Transverse colon (tissue), 4 donors: Measurements from ENCODE around the gene PSTPIP1. TPM values are rescaled to one million over a fixed set of nuclear protein-coding genes. Genes with fewer than 3 reads are reported as not detected.

Experiments
- DNase-seq: peaks from one replicate; pipeline ENCODE4 v3.0.0-alpha.2; 2019
- H3K27ac ChIP-seq, 4 donors: fragments of 200-600 bp; sonication (generic); 2 replicates each; pipeline ENCODE4 v1.5.1; 2016 to 2018; ENCODE audit warnings: inconsistent platforms in 4 of 4
- H3K27me3 ChIP-seq: fragments of 200-600 bp; sonication (generic); 2 replicates; pipeline ENCODE4 v1.5.1; 2017; ENCODE audit warnings: inconsistent platforms
- H3K36me3 ChIP-seq, 4 donors: fragments of 200-600 bp; sonication (generic); 2 replicates each; pipeline ENCODE4 v1.5.1; 2017 to 2019; ENCODE audit warnings: inconsistent platforms in 4 of 4
- H3K4me1 ChIP-seq, 4 donors: fragments of 200-600 bp; sonication (generic); 2 replicates each; pipeline ENCODE4 v1.5.1; 2017 to 2020; ENCODE audit warnings: inconsistent platforms in 4 of 4
- H3K4me3 ChIP-seq, 4 donors: fragments of 200-600 bp; sonication (generic); 1 replicate in 1 of 4; 2 replicates in 3 of 4; pipeline versions ENCODE4 v1.5.1 to v1.6.1; 2017 to 2019; ENCODE audit warnings: inconsistent platforms in 4 of 4
- H3K9me3 ChIP-seq, 2 donors: fragments of 200-600 bp; sonication (generic); 2 replicates each; pipeline ENCODE4 v1.5.1; 2017 to 2019; ENCODE audit warnings: inconsistent platforms in 2 of 2
- CTCF ChIP-seq, 5 experiments: fragments of 200-600 bp in 3 of 5; fragments of 450-650 bp in 2 of 5; sonication (generic) in 3 of 5; IDR thresholded peaks; 1 replicate in 2 of 5; 2 replicates in 3 of 5; pipeline ENCODE4 v1.5.1; 2016 to 2017; ENCODE audit warnings: antibody characterized with exemption in 5 of 5, inconsistent platforms in 3 of 5, mild to moderate bottlenecking in 2 of 5, moderate library complexity in 1 of 5
- EP300 ChIP-seq: sonication (generic); formaldehyde crosslinking; IDR thresholded peaks from one replicate; pipeline ENCODE4 v1.6.1; 2017; ENCODE audit warnings: antibody characterized with exemption, low read depth
- POLR2A ChIP-seq: fragments of 450-650 bp; IDR thresholded peaks from one replicate; pipeline ENCODE4 v1.6.1; 2016; ENCODE audit warnings: antibody characterized with exemption, mild to moderate bottlenecking, moderate library complexity
- POLR2AphosphoS5 ChIP-seq, 3 donors: sonication (generic); formaldehyde crosslinking; IDR thresholded peaks; one replicate each; pipeline ENCODE4 v1.6.1; 2016; ENCODE audit warnings: antibody characterized with exemption in 3 of 3
- WGBS, 2 donors: methylation state at CpG; one replicate each; pipeline ENCODE4 v1.1.5; 2018; ENCODE audit warnings: low coverage in 1 of 2; 5-methylcytosine and 5-hydroxymethylcytosine counted together
- in situ Hi-C, 4 donors: fragments of 200-750 bp; cut with MboI; loops; one replicate each; pipeline versions ENCODE4 v1.15.0 to v1.15.1; 2017; ENCODE audit warnings: low sequenced_read_pairs in 3 of 4, low pct_ligation_motif_present in 1 of 4, low pct_unique_long_range_greater_than_20kb in 1 of 4
- intact Hi-C: fragments of 100-400 bp; cut with DNase I; formaldehyde crosslinking; loops from one replicate; pipeline ENCODE4 v1.15.1; 2023; ENCODE audit warnings: low total_unique reads
- small RNA-seq, 4 donors: library from RNA; depleted of rRNA; stranded (forward); fragments of <200 nt; gene quantifications; one replicate each; pipeline ENCODE3, GENCODE V24; 2016
- total RNA-seq, 4 donors: library from RNA; depleted of rRNA; stranded (reverse); fragments of >200 nt; gene quantifications; one replicate each; pipeline ENCODE4 v1.1.0, GENCODE V29; 2016

PSTPIP1 gene
- total RNA-seq, 4 donors from 2014 or later, result 1.4 to 35.2 (median 8.7) TPM

- no peak for TF ChIP-seq CTCF (IDR thresholded peaks at IDR 0.05)
- no peak for TF ChIP-seq POLR2AphosphoS5 (IDR thresholded peaks at IDR 0.05)
- no peak for TF ChIP-seq EP300
- TF ChIP-seq POLR2A, result no peak
- Histone ChIP-seq H3K36me3 (no peaks in the 10 kb centered on the region), H3K9me3 (no peaks in the 10 kb centered on the region), H3K27me3 (no peaks in the 10 kb centered on the region), H3K4me3 (peak overlapping the region in 2 of 4 donors; percentile 7 to 38), H3K4me1 (peaks cover 0 to 9% (median 2%) of the 10 kb centered on the region in 4 donors), H3K27ac (no peak overlapping the region)
- WGBS, 2 donors, result 10 to 18% methylated on average over 2 to 21 of the region's 21 CpGs
- in situ Hi-C loops (no loop called here), intact Hi-C loops (no loop called here)
- DNase-seq, result peak; percentile 88
Observed at GRCh38 chr15:77083381-77084160, 88.6 kb downstream of the PSTPIP1 start.

GRCh38 chr15:77084436-77084835 is 89.5 kb downstream of the PSTPIP1 start:
- DNase-seq, result no peak
- H3K36me3 ChIP-seq, result no peaks in the 10 kb centered on the region
- no peaks in the 10 kb centered on the region for H3K9me3 ChIP-seq
- WGBS, 2 donors, result 88% methylated on average over 8 of the region's 8 CpGs; no CpG with 5 or more reads in 1 of the 2 donors
- H3K27me3 ChIP-seq, result no peaks in the 10 kb centered on the region
- H3K27ac ChIP-seq, result no peak overlapping the region
- H3K4me1 ChIP-seq, result peaks cover 0 to 9% (median 2%) of the 10 kb centered on the region in 4 donors
- no peak overlapping the region for H3K4me3 ChIP-seq
- in situ Hi-C loops, result no loop called here
- intact Hi-C loops, result no loop called here
- TF ChIP-seq EP300 (no peak), POLR2AphosphoS5 (IDR thresholded peaks at IDR 0.05) (no peak), POLR2A (no peak), CTCF (IDR thresholded peaks at IDR 0.05) (no peak)

- no peaks in the 10 kb centered on the region for H3K27me3 ChIP-seq
- H3K36me3 ChIP-seq, result no peaks in the 10 kb centered on the region
- no peak overlapping the region for H3K27ac ChIP-seq
- no peak for DNase-seq
- H3K4me1 ChIP-seq, result peaks cover 0 to 9% (median 2%) of the 10 kb centered on the region in 4 donors
- intact Hi-C loops, result no loop called here
- H3K4me3 ChIP-seq, result no peak overlapping the region
- TF ChIP-seq EP300 (no peak), POLR2A (no peak), POLR2AphosphoS5 (IDR thresholded peaks at IDR 0.05) (no peak), CTCF (IDR thresholded peaks at IDR 0.05) (no peak)
- in situ Hi-C loops, result no loop called here
- 40 to 59% methylated on average over 2 of the region's 2 CpGs for WGBS, 2 donors
- H3K9me3 ChIP-seq, result no peaks in the 10 kb centered on the region
Observed at GRCh38 chr15:77085297-77085696, 90.4 kb downstream of the PSTPIP1 start.

Small RNA genes lying within 50 kb of the gene (small RNA-seq; reads per million reads assigned to genes)
- gene RN7SL278P, result 0 reads per million in 4 donors

Other genes with a start within 250 kb of the PSTPIP1 start
- 100 to 1,000 TPM in 1 of 4 donors, 10 to 100 TPM in 3; 31.8 to 121 (median 48.7) TPM for gene SCAPER, start 89.8 kb upstream of the PSTPIP1 start, total RNA-seq
- gene RCN2, start 63.4 kb upstream of the PSTPIP1 start, total RNA-seq, result 10 to 100 TPM; 12.7 to 34.3 (median 18.5) TPM
- gene TSPAN3, start 76.0 kb downstream of the PSTPIP1 start, total RNA-seq, result 1,000 to 10,000 TPM in 1 of 4 donors, 100 to 1,000 TPM in 3; 365 to 1,069 (median 676) TPM